GM04504 (cell line): Measurements from ENCODE around the gene DLG2.
"Not testable (repeated sequence)": the region's sequence is repeated elsewhere in the genome, so short reads cannot be mapped to it uniquely, and the experiment has no call there.

Source experiments
- DNase-seq: peaks from one replicate; pipeline ENCODE4 v3.0.0-alpha.2; 2012; ENCODE audit warnings: low read depth

The DLG2 gene

DNA sequence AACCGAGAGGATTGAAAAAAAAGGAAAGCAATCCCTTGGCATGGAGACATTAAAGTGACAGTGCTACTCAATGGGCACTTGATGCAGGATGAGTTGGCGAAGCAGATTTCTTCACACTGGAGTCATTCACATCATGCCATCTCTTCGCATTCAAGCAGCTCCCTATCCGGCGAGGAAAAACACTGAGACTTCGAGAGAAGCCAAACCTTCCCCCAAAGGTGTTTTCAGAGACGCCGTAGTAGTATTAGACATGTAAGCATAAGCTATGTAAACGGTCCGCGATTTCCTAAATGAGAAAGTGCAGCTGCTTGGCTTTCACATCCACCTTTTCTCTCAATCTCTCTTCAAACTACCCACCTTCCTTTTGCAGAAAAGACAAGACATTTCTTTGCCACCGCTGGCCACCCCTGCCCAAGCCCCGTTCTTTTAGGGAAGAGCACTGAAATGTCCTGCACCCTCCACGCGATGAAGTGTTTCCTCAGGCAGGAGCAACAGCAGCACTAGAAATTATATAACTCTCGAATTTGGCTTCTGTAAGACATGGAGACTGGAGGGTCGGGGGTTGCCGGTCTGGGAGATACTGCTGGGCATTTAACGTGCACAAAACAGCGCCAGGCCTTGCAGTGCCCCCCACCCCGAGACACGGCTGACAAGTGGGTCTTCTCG lies at the start of gene DLG2:
Gene DLG2, minus strand, starts transcription at position 13 of the 666 bp plus-strand sequence.
- DNase-seq, result no peak

DNA sequence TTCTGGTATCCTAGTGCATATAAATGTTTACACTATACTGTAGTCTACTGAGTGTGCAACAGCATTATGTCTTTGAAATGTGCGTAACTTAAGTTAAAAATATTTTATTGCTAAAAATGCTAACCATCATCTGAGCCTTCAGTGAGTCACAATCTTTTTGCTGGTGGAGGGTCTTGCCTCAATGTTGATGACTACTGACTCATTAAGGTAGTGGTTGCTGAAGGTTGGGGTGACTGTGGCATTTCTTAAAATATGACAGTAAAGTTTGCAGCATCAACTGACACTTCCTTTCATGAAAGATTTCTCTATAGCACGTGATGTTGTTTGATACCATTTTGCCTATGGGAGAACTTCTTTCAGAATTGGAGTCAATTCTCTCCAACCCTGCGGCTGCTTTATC lies 46.2 kb upstream of the DLG2 start:
- DNase-seq, result no peak

DNA sequence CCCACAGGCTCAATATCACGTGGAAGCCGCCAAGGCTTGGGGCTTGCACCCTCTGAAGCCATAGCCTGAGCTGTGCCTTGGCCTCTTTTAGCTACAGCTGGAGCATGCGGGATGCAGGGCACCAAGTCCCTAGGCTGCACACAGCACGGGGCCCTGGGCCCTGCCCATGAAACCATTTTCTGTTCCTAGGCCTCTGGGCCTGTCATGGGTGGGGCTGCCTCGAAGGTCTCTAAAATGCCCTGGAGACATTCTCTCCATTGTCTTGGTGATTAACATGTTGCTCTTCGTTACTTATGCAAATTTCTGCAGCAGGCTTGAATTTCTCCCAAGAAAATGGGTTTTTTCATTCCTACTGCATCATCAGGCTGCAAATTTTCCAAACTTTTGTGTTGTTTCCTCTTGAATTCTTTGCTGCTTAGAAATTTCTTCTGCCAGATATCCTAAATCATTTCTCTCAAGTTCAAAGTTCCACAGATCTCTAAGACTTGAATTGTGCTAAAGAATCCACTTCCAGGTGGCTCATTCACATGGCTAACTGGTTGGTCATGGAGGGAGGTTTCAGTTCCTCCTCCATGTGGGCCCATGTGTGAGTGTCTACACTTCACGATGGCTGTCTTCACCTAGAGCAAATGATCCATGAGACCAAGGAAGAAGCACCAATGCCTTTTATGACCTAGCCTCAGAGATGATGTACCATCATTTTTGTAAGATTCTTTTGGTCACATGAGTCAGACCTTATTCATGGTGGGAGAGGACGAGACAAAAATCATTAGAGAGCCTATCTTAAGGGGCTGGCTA lies 45.2 kb upstream of the DLG2 start:
- DNase-seq, result no peak

DNA sequence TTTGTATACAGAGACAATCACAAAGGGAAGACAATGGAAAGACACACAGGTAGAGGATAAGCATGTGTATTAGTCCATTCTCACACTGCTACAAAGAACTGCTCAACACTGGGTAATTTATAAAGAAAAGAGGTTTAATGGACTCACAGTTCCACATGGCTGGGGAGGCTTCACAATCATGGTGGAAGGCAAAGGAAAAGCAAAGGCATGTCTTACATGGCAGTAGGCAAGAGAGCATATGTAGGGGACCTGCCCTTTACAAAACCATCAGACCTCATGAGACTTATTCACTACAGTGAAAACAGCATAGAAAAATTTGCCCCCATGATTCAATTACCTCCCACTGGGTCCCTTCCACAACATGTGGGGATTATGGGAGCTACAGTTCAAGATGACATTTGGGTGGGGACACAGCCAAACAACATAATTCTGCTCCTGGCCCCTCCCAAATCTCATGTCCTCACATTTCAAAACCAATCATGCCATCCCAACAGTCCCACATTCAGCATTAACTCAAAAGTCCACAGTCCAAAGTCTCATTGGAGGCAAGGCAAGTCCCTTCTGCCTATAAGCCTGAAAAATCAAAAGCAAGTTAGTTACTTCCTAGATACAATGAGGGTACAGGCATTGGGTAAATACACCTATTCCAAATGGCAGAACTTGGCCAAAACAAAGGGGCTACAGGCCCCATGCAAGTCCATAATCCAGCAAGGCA lies 44.0 kb upstream of the DLG2 start:
- not testable (repeated sequence) for DNase-seq

DNA sequence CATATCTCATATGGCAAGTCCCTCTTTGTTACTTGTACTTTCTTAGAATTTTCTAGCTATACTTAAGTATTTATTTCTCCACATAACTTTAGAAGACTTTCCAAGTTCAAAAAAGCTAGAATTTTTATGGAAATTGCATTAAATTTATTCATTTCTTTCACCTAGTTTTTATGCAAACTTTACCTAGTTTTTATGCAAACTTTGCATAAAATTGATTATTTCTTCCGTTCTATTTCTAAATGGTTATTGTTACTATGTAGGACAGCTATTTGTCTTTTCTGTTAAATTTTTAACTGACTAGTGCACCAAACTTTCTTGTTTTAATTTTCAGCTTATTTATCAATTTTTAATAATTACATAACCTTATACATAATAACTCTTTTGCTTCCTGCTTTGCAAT lies 41.0 kb upstream of the DLG2 start:
- DNase-seq, result no peak

DNA sequence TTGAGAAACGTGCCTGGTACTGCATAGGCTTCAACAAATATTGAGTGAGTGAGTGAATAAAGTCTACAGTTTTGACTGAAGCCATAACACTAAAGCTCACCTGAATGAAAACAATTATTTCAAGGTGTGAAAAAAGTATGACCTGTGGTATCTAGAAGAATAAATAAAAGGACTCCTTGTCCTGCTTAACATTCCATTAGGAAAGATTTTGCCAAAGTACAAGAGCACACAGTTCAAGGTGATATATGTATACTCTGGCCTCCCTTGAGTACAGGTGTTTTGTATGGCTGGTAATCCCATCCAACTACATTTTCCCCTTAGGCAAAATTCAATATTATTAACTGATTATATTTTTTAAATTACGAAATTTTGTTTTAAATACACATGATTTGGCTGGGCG lies 39.5 kb upstream of the DLG2 start:
- no peak for DNase-seq

DNA sequence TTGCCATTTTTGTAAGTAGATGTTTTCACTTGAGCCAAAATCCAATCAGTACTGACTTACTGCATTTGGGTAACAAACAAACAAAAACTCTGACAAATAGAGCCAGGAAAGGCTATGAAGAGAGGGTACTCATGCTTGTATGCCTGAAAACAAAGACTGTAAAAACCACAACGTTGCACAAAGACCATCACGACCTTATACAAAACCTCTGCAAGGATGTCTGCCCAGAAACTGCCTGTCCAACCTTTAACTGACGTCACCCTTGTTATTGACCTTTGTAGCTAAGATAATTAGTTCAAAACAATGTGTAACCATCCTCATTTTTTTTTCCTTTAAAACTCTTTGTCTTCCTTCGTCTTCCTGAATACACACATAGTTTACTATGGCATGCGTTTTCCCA lies 38.6 kb upstream of the DLG2 start:
- no peak for DNase-seq

DNA sequence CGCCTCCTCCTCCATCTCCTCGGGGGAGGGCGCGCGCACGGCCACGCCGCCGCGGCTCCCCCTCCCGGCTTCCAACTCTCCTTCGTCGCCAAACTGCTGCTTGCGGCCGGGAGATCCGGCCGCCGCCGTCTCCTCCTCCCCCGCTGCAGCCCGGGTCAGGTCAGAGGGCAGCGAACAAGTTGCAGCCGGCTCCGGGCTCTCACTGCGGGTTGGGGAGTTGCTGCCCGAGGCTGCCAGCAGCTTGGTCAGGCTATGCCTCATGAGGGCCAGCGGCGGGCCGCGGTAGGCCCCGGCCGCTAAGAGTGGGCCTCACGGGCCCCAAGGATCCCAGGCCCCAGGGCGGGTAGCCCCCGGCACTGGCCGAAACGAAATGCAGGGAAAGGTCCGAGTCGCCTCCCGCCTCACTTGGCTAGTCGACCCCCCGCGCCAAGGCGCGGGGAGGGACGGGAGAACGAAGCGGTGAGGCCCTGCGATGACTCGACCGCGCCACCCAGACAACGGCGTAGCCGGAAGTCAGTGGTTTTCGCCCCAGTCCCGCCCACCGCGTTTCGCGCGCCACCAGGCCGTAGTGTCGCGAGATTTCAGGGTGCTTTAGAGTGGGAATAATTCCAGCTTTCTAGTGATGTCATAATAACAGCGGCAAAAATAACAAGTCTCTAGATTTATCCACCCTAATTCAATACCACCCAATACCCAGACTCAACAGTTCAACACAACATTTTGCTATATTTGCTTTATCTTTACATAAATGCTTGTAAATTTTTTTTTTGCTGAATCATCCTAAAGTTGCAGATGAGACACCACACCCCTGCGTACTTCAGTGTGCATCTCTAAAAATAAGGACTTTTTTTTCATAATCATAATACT lies 37.7 kb upstream of the DLG2 start, which contains the start of gene CREBZF:
Gene CREBZF, minus strand, starts transcription at position 515 of the 867 bp plus-strand sequence. Its CDS starts 254 bp downstream, at position 261.
- peak; percentile 86 for DNase-seq

DNA sequence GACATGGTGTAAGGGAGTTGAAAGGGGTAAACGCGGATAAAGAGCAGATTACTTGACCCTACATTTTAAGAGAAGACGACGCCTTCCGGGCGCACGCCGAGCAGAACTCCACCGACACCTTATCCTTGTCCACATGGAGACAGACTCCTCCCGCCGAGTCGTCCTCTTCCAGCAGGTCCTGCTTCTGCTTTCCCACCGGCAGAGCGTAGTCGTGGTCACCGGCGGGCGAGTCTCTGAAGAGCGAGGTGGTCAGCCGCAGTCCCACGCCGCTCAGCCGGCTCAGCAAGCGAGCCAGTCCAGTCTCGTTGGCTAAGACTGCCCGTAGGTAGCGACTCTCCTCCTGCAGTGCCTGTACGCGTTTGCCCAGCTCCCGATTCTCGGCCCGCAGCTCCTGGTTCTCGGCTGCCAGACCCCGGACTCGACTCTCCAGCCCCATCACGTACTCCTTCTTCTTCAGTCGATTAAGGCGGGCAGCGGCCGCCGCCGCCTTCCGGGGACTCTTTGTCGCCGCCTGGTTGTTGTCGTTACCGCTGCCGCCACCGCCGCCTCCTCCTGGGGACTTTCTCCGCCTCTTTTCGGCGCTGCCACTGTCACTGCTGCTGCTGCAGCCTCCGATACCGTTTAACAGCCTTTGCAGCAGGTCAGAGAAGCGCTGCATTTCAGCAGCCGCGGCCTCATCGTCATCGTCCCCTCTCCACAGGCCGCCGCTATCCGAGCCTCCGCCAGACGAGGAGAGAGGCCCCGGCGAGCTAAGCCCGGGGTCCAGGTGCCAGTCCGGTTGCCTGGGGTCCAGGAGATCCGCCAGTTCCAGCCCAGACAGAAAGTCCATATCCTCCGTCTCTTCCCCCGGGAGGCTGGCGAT lies 36.8 kb upstream of the DLG2 start:
- DNase-seq, result no peak

DNA sequence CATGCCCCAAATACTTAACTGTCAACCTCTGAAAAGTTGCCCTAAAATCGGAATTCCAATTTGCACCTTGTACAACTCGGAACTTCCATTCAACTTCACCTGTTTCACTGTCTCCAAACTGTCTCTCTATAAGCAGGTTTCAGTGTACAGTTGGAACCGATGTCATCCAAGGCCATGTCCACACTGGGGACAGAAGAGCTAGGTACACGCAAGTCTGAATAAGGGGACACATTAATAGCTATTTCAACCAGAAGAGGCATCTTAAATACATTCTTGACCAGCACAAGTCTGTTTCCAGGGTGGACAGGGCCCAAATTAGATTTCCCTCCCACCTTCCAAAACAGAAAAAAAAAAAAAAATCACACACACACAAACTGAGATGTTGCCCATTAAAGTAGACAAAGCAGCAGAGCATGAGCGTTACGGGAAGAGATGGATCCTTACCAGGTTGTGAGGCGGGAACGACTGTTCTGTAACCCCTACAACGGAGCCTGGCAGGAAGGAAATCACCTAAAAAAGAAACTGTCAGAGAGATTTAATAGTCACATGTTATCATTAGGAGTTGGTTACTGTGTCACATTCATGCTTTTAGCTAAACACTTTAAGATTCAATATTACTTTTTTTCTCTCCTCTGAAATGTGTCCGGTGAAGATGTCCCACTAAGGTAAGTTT lies 36.1 kb upstream of the DLG2 start:
- DNase-seq, result no peak

DNA sequence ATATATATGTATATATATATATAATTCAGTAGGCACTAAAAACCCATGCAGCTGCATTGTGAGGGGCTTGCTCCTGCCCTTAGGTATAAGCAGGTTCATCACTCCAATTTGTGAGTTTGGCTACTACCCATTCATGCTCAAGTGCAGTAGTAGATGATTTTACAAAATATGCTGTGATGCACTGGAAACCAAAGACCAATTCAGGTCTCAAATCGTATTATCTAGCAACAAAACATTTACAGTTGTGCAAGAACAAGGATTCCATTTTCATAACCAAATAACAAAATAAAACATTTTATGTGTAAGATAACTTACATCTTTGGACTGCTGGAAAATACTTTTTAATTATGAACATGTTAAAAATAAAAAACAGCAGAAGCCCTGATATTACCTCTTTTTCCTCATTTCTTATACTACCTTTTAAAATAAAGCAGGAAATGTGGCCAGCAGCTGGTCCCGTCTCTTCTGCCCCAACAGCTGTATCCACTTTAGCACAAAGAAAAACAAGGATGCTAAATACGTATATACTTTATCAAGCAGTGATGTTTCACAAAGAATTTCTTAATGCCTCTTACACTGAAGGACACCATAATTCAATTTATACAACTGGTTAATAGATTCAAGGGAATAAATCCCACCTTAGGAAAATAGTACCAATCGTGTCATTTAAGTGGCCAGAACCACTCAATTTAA lies 35.0 kb upstream of the DLG2 start:
- no peak for DNase-seq

DNA sequence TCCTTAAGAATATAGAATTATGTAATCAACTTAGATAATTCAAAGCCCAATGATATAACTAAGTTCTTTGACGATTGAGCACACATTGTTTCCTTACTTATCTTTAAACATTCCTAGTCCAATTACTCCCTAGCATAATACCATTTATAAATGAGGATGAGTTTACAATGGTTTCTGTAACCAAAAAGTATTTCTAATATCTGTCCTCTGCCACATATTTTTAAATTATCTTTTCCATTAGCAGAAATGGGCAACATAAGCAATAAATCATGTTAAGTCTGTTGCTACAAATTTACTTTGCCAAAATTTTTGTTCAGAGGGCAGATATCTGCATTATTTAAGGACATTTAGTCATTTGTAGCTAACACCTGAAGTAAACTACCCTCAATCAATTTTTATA lies 31.0 kb upstream of the DLG2 start:
- no peak for DNase-seq

DNA sequence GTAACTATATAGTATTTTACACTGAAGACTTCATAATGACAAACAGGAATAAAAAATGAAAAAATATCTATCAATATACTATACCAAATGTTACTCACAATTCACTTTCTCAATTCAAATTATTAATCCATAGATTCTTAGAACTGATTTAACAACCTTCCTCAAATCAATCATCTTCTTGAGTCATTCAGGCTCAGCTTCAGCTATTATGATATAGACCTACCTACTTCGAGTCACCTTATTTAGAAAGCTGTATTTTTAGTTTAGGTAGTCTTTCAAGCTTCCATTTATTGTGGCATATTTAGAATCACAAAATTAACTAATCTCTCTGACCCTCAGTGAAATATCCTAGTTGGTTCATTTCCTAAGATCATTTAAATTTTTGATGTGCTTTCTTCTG lies 29.6 kb upstream of the DLG2 start:
- DNase-seq, result no peak

DNA sequence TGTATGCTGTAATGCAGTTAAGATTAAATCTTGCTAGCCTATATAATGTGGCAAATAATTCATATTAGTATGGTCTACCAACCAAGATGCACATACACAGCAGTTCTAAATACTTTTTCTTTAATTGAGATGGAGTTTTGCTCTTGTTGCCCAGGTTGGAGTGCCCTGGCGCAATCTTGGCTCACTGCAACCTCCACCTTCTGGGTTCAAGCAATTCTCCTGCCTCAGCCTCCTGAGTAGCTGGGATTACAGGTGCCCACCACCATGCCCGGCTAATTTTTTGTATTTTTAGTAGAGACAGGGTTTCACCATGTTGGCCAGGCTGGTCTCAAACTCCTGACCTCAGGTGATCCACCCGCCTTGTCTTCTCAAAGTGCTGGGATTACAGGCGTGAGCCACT lies 27.2 kb upstream of the DLG2 start:
- DNase-seq, result not testable (repeated sequence)

DNA sequence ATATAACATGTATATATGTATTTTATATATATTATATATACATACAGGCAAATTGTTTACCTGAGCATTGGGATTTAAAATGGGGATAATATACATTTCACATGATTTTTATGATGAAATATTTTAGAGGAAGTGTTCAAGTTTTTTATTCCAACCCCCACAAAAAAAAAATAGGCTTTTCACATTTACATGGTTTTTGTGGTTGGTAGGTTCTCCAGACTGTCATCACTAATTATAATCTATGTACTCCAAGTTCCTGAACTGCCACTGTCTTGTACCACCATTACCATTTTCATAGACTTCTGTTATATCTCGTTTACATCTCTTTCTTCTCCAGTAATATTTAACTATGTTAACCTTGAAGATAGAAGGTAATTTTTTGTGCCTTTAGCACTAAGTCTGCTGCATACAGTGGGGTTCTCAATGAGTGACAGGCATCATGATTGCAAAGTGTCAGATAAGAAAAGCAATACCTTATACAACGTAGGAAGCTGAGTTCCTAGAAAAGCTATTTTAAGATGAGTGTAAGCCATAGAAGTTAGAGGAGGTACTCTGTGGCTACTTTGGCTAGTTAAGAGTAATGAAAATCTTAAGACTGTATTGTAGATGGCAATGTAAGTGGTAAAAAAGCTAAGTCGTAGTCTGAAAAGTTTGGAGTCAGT lies 25.8 kb upstream of the DLG2 start:
- no peak for DNase-seq

DNA sequence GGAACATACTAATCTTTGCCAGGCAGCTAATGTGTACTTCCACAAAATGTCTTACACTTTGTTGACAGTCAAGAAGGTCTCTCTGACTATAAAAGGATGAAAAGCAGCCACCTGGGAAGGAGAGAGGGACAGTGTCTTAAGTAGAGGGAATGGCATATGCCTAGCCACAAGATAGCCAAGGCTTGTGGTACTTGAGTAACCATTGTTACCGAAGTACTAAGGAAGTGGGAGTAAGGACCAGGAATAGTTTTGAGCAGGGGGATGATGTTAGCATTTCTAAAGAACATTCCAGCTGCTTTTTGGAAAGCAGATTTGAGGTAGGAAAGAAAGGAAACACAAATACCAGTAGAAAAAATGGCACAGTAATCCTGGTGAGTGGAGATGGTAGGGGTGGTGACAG lies 24.0 kb upstream of the DLG2 start:
- DNase-seq, result no peak

DNA sequence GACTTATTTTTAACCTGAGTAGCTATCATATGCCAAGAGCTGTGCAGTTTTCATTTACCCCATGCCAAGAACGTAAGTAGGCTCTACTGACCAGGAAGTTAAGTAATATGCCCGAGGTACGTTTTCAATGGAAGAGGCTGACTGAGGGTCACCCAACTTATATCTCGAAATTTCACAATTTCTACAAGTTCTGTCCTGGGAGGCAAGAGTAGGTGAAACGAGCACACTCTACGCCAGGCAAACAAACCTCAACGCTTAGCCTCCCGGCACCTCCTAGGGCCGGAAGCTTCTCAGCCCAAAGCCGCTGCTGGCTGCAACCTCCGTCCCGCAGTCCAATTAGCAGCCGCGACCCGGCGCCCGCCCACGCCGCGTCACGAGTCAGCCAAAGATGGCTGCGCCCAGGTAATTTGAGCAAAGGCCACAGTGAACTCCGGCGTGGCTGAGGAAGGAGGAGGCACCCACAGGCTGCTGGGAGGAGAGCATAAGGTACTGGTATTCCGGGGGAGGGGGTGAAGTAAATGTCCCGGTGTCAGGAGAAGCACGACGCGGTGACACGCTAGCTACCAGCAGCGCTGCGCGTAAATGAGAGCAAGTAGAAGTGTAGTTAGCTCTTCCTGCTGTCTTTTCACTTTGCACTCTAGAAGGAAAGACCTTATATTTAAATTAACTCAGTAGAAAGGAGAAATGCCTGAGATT lies 20.6 kb upstream of the DLG2 start, which contains the start of gene TMEM126A:
Gene TMEM126A, plus strand, starts transcription at position 364 of the 696 bp plus-strand sequence. CDS start 2,289 bp downstream, outside the sequence.
- no peak for DNase-seq

DNA sequence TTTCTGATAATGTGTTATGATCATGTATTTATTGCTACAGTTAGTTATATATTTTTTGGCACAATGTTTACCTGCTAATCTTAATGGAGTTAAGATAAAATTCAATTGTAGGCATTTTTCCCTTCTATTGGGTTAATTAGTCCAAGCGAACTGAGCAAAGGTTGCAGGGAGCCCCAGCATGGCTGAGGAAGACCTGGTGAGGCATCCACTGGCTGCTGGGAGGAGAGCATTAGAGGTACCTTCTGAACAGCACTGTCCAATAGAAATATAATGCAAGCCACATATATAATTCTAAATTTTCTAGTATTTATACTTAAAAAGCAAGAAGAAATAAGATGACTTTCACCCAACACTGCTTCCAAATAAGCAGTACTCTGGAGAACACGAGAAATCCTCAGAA lies 19.9 kb upstream of the DLG2 start:
- no peak for DNase-seq
